Spinal cord (tissue), 10 donors: ENCODE results near the gene ATP6V1A. TPM values are rescaled to one million over a fixed set of nuclear protein-coding genes. Genes with fewer than 3 reads are reported as not detected.

Experiments
- DNase-seq, 6 donors: peaks; one replicate each; pipeline versions ENCODE4 v3.0.0 to v3.0.0-alpha.2; 2013 to 2015; ENCODE audit warnings: low spot score in 6 of 6, low read depth in 4 of 6
- H3K27ac ChIP-seq: one replicate; pipeline ENCODE4 v1.5.1; 2013; ENCODE audit warnings: low read depth, low read length, control low read depth
- H3K27me3 ChIP-seq: one replicate; pipeline ENCODE4 v1.6.1; 2013; ENCODE audit warnings: low read length; ENCODE audit not compliant: control insufficient read depth, insufficient read depth
- H3K36me3 ChIP-seq: one replicate; pipeline ENCODE4 v1.6.1; 2013; ENCODE audit warnings: low read length; ENCODE audit not compliant: control insufficient read depth, insufficient read depth
- H3K4me1 ChIP-seq: one replicate; pipeline ENCODE4 v1.6.1; 2013; ENCODE audit warnings: low read length; ENCODE audit not compliant: control insufficient read depth, insufficient read depth
- H3K4me3 ChIP-seq: one replicate; pipeline ENCODE4 v1.5.1; 2013; ENCODE audit warnings: low read depth, low read length, control low read depth
- H3K9me3 ChIP-seq: one replicate; pipeline ENCODE4 v1.6.1; 2013; ENCODE audit warnings: low read length; ENCODE audit not compliant: control insufficient read depth, insufficient read depth
- WGBS: methylation state at CpG from one replicate; pipeline ENCODE4 v1.1.5; 2013; ENCODE audit warnings: missing lambda C conversion rate; ENCODE audit not compliant: insufficient coverage; 5-methylcytosine and 5-hydroxymethylcytosine counted together
- polyA plus RNA-seq, 2 donors: library from polyadenylated mRNA; unstranded; fragments of 120-200 nt; gene quantifications; one replicate each; pipeline ENCODE4 v1.2.1, GENCODE V29; 2013; ENCODE audit not compliant: insufficient read length in 2 of 2
- total RNA-seq, 2 donors: library from RNA; depleted of rRNA in 1 of 2; stranded (reverse); fragments of 120-200 nt in 1 of 2; fragments of >200 nt in 1 of 2; gene quantifications; one replicate each; pipeline versions ENCODE4 v1.2.3 to v1.2.4, GENCODE V29; 2013 to 2014
- donor health status: healthy.

ATP6V1A gene
- total and polyA plus RNA-seq, 4 donors, result 87.1 to 279 (median 119) TPM

GRCh38 chr3:113769551-113769950, 22.7 kb downstream of the ATP6V1A start:
- no peaks in the 10 kb centered on the region for H3K4me1 ChIP-seq
- no peak overlapping the region for H3K27ac ChIP-seq
- DNase-seq, result no peak
- H3K4me3 ChIP-seq, result no peak overlapping the region
- no peaks in the 10 kb centered on the region for H3K9me3 ChIP-seq
- no peaks in the 10 kb centered on the region for H3K27me3 ChIP-seq
- H3K36me3 ChIP-seq, result no peaks in the 10 kb centered on the region

GRCh38 chr3:113771993-113772392, 25.2 kb downstream of the ATP6V1A start:
- H3K4me3 ChIP-seq, result no peak overlapping the region
- no peaks in the 10 kb centered on the region for H3K4me1 ChIP-seq
- peak in 1 of 6 donors; percentile 2 for DNase-seq
- no peak overlapping the region for H3K27ac ChIP-seq
- no peaks in the 10 kb centered on the region for H3K36me3 ChIP-seq
- H3K27me3 ChIP-seq, result no peaks in the 10 kb centered on the region
- H3K9me3 ChIP-seq, result no peaks in the 10 kb centered on the region

- H3K9me3 ChIP-seq, result no peaks in the 10 kb centered on the region
- no peaks in the 10 kb centered on the region for H3K27me3 ChIP-seq
- no peaks in the 10 kb centered on the region for H3K4me1 ChIP-seq
- no peak for DNase-seq
- H3K36me3 ChIP-seq, result no peaks in the 10 kb centered on the region
- H3K4me3 ChIP-seq, result no peak overlapping the region
- no peak overlapping the region for H3K27ac ChIP-seq
- no CpG with 5 or more reads among the region's 3 CpGs for WGBS
These were observed 26.5 kb downstream of the ATP6V1A start for GRCh38 chr3:113773381-113773780.

- Histone ChIP-seq H3K27ac (no peak overlapping the region), H3K36me3 (no peaks in the 10 kb centered on the region), H3K4me1 (no peaks in the 10 kb centered on the region), H3K9me3 (no peaks in the 10 kb centered on the region), H3K4me3 (no peak overlapping the region), H3K27me3 (no peaks in the 10 kb centered on the region)
- no peak for DNase-seq
- no CpG with 5 or more reads among the region's 1 CpG for WGBS
These were observed 28.7 kb downstream of the ATP6V1A start for GRCh38 chr3:113775516-113775915.

- Histone ChIP-seq H3K27ac (no peak overlapping the region), H3K36me3 (no peaks in the 10 kb centered on the region), H3K4me3 (no peak overlapping the region), H3K4me1 (no peaks in the 10 kb centered on the region), H3K27me3 (no peaks in the 10 kb centered on the region), H3K9me3 (no peaks in the 10 kb centered on the region)
- WGBS, result 83% methylated on average over 1 of the region's 3 CpGs
- no peak for DNase-seq
These were observed 29.7 kb downstream of the ATP6V1A start for GRCh38 chr3:113776564-113776963.

- Histone ChIP-seq H3K4me1 (no peaks in the 10 kb centered on the region), H3K36me3 (peaks cover 14% of the 10 kb centered on the region), H3K4me3 (no peak overlapping the region), H3K27ac (peak overlapping the region; percentile 33), H3K27me3 (no peaks in the 10 kb centered on the region), H3K9me3 (no peaks in the 10 kb centered on the region)
- peak in 1 of 6 donors; percentile 5 for DNase-seq
These were observed 36.6 kb downstream of the ATP6V1A start for GRCh38 chr3:113783463-113783862.

- no peaks in the 10 kb centered on the region for H3K4me1 ChIP-seq
- no peaks in the 10 kb centered on the region for H3K9me3 ChIP-seq
- H3K36me3 ChIP-seq, result peaks cover 16% of the 10 kb centered on the region
- no peak for DNase-seq
- H3K27ac ChIP-seq, result peak overlapping the region; percentile 33
- 100% methylated on average over 1 of the region's 4 CpGs for WGBS
- H3K4me3 ChIP-seq, result no peak overlapping the region
- H3K27me3 ChIP-seq, result no peaks in the 10 kb centered on the region
These were observed 37.1 kb downstream of the ATP6V1A start for GRCh38 chr3:113783980-113784379.

GRCh38 chr3:113791381-113791780, 44.5 kb downstream of the ATP6V1A start:
- Histone ChIP-seq H3K9me3 (no peaks in the 10 kb centered on the region), H3K27ac (no peak overlapping the region), H3K4me3 (no peak overlapping the region), H3K36me3 (peaks cover 20% of the 10 kb centered on the region), H3K4me1 (no peaks in the 10 kb centered on the region), H3K27me3 (no peaks in the 10 kb centered on the region)
- DNase-seq, result no peak

- H3K36me3 ChIP-seq, result peaks cover 10% of the 10 kb centered on the region
- no peak overlapping the region for H3K27ac ChIP-seq
- H3K4me3 ChIP-seq, result no peak overlapping the region
- no peak for DNase-seq
- 88% methylated on average over 2 of the region's 4 CpGs for WGBS
- no peaks in the 10 kb centered on the region for H3K27me3 ChIP-seq
- H3K9me3 ChIP-seq, result no peaks in the 10 kb centered on the region
- no peaks in the 10 kb centered on the region for H3K4me1 ChIP-seq
These were observed 47.7 kb downstream of the ATP6V1A start for GRCh38 chr3:113794526-113794925.

GRCh38 chr3:113795693-113796092, 48.9 kb downstream of the ATP6V1A start:
- no peaks in the 10 kb centered on the region for H3K4me1 ChIP-seq
- no peak overlapping the region for H3K4me3 ChIP-seq
- no CpG with 5 or more reads among the region's 4 CpGs for WGBS
- no peaks in the 10 kb centered on the region for H3K27me3 ChIP-seq
- H3K36me3 ChIP-seq, result peaks cover 6% of the 10 kb centered on the region
- H3K9me3 ChIP-seq, result no peaks in the 10 kb centered on the region
- H3K27ac ChIP-seq, result no peak overlapping the region
- no peak for DNase-seq
